ENCODE measurements around the gene HAO2.
"Not testable (repeated sequence)": the region's sequence is repeated elsewhere in the genome, so short reads cannot be mapped to it uniquely, and the experiment has no call there.

HAO2 gene

DNA sequence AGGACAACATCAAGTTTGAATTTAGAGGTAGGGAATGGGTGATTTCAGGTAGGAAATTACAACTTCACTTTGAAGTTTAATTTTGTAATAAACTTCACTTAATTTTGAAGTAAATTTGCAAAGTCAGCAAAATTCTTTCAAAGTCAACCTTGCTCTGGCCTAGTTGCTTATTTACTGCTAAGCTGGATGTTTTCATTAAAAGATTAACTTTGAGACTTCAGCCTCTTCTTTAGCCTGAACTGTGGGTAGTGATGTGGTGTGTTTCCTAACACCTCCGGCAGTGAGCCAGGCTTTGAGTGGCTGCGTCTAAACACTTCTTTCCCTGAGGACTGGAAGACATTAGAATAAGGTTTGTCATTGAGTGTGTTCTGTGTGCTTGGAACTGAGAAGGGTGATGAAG, at the start of gene HAO2:
Gene HAO2, plus strand, starts transcription at position 232 of the 400 bp plus-strand sequence. CDS start 12,301 bp downstream, outside the sequence.
- no peak for DNase-seq

DNA sequence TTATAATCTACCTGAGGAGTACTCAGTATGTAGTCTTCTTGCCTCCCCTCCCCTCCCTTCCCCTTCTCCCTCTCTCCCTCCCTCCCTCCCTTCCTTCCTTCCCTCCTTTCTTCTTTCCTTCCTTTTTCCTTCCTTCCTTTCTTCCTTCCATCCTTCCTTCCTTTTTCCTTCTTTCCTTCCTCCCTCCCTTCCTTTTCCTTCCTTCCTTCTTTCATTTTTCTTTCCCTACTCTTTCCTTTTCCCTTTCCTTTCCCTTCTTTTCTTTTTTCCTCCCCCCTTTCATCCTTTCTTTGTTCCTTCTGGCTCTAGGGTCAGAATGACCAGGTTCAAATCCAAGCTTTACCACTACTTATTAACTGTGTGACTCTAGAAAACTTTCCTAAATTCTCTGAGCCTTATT, 48.5 kb upstream of the HAO2 start:
- no peak for DNase-seq

DNA sequence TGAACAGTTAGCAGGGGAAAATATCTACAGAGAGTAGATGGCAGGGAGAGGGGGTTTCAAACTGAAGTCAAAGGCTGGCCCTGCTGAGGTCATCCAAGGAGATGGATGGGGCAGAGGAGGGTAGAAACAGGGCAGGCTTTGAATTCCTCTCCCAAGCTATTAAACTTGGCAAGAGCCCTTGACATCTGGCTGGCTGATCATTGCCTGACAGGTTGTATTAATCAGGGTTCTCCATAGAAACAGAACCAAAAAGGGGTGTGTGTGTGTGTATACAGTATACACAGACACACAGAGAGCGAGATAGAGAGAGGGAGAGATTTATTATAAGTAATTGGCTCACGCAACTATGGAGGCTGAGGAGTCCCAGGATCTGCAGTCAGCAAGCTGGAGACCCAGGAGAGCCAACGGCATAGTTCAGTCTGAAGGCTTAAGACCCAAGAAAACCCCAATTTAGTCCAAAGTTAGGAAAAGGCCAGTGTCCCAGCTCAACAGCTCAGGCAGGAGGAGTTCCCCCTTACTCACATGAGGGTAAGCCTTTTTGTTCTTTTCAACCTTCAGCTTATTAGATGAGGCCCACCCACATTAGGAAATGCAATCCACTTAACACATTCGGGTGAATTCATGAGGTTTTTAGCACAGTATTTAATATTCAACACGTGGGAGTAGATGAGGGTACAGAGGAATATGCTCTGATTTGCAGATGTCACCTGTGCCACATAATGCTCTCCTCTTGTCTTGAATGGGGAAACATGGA, 46.7 kb upstream of the HAO2 start:
- DNase-seq: no peak

DNA sequence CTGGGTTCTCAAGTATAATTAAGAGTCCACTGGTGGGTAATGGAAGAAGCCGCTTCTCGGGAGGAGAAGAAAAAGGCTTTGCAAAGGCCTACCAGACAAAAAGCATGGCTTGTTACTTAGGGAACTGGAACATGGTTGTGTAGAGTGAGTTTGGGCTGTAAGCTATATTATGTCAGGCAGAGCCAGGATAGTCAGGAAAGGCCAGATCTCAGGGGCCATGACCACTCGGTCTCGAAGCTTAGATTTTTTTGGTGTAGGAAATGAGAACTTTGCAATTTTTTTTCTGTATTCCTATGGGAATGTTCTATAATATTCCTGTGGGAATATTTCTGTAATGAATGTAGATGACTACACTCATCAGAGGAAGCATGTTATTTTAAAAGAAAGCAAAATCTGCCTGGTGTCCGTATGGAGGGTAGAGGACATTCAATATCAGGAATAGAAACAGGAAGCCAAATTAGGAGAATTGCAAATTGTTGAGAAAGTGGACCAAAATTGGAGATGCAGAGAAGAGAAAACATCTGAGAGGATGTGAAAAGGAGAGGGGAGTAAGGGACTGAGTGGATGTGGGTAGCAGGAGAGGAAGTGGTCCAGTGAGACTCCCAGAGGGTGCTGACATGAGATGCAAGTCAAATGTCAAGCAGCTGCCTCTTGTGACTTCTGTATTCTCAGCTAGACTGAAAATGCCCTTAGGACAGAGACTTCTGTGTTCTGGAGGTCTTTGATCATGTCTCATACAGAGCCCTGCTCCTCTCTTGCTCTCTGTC, 45.2 kb upstream of the HAO2 start:
- DNase-seq: no peak

DNA sequence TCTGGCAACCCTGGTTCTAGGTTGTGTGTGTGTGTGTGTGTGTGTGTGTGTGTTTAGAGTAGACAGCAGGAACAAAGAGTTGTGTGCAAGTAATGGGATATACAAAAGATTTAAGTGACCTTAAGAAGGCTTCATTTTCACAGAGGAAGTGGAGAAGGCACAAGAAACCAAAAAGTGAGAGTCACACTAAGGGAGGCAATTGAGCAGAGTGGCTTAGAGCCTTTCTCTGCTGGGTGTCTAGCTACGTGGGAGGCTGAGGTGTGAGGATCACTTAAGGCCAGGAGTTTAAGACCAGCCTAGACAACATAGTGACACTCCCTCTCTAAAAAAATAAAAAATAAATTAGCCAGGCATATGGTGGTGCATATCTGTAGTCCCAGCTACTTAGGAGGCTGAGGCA, 44.4 kb upstream of the HAO2 start:
- no peak for DNase-seq

DNA sequence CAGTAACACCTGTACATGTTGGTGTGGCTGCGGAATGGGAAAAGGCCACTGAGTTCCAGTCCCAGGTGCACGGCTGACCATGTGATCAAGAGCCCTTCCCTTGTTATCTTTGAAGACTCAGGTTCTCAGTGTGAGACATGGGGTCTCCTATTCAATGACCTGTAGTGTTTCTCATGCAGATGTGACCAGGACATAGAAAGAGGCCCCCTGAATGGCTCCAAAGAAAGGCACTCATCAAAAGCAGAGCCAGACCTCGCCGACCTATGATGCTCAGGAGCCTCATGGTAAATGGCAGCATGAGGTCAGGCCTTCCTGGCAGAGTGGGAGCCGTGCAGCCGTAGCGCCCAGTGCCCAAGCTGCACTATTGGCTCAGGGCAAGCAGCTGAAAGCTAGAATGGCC, 42.3 kb upstream of the HAO2 start:
- DNase-seq: no peak

DNA sequence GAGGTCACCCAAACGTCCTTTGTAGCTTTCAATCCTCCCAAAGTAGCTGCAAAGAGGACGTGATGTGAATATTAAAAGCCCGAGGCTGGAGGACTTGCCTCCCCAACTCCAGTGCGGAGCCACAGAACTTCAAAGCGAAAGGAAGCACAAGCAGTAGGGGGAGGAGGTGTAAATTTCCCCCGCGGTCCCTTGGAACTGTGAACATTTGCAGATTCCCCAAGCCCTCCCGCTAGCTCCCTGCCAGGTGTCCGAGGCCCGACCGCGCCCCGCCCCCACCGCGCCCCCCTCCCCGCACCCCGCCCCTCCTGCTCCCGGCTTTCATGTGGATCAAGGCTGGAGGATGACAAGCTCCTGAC, 41.5 kb upstream of the HAO2 start:
- peak in 2 of 14 donors; percentile 34 to 44 for DNase-seq

DNA sequence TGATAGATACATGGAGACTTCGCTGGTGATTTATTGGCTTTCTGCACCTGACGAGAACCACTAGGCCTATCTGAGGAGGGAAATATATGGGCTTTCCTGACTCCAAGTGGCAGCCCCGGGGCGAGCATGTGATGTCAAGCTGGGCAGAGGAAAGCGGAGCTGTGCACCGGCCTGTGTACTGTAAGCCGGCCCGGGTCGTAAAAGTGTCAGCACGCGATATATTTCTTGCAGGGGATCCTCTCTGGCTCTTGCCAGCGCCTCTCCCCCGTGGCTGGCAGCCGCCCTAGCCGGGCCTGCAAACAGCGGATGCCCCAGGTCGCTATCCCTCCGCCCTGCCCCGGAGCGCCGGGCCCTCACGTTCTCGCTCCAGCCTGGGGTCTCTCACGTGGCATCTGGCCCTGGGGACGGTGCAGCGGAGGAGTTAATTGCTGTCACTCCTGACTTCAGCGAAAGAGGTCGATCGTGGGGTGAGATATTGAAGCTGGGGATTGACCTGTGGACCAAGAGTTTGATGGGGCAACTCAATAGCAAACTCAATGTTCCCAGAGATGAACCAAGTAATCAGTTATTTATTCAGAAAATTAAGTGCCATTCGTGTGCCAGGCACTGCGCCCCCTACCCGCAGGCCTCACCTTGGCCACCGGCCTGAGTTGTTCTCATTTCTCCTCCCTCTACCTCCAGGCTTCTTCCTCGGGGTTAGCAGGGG, 41.0 kb upstream of the HAO2 start:
- DNase-seq: peak in 5 of 14 donors; percentile 10 to 44 (median 27)

DNA sequence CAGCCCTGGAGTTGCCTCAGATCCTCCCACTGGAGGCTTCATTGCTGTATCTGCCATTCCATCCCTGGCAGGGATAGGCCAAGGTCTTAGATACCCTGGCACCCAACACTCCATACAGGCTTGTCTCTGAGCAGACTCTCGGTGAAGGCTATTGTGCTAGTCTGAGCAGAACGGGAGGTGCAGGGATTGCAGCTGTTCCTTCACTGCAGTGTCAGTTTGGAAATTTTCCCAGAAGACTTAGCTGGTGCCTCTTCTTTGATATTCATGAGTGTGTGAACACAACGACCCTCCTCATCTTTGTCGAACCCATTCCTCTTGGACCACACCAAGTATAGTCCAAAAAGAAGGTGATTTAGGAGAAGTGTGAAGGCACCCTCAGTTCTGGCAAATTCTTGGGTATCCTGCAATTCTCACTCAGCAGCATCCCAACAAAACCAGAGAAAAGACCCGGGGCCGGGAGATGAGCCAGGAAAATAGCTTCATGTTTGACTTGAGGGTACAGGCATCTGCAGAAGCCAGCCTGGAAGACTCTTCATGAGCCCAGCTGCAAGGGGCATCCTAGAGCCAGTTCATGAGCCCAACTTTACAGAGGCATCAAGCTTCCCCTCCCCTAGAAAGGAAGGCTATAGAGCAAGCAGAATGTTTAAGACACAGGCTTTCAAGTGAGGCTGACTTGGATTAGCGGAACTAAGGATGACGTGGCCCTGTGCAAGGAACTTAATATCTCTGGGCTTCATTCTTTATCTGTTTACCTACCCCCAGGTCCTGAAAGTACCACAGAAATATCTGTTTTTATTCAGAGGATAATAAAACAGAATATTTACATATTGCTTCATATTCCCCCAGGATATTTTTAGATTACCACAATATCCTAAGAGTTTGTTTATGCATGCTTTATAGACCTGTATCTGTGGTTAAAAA, 38.8 kb upstream of the HAO2 start:
- DNase-seq: no peak

DNA sequence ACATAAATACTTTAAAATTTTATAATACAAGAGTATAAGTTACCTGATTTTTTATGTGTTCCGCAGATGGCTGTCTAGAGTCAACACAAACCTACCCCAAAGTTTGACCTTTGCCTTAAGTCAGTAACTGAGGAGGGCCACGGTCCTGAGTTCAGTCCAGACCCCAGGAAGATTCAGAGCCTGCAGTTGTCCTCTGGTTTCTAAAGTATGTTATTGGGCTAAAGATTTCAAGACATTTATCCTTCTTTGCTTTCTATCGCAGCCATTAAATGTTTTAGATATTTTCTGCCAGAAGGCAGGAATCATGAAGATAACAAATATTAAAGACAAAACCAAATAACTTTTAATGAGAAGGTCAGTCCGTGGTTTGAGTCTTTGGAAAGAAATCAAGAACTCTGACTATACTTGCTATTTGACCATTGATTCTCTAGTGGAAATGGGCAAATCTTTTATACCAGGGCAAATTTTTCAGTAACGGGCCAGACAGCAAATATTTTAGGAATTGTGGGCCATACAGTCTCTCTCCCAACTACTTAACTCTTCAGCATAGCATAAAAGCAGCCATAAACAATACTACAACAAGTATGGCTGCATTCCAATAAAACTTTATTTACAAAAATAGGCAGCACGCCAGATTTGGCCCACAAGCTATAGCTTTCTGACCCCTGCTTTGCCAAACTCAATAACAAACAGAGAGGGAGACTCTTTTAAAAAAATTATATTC, 38.0 kb upstream of the HAO2 start:
- no peak for DNase-seq

DNA sequence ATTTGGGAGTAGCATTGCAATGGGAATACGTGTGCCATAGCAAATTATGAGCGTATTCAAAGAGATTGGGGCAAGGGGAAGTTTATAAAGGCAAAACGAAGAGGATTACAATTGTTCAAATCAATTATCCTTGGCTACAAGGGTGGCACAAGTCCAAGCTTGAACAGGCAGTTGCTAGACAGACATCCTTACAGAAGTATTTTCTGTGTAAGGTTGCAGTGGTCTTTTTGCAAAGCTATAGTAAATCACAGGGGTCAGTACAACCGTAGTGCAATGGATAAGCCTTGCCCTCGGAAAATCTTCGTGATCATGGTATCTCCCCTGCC, 37.4 kb upstream of the HAO2 start:
- no peak for DNase-seq

DNA sequence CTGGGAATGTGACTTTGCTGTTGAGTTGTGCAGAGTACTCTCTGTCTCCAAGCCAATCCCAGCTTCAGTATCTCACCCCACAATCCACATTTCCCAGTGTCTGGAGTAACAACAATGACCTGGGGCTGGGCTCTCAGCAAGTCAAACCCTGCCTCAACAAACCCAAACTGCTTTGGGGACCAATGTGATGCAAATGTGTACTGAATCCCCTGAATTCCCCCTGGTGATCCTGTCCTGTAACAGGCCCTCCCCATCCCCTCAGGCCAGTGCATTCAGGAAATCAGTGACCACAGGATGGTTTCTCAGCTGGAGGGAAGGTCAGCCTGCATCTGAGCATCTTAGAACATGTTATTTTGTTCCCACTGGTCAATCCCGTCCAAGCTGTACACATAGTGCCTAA, 36.7 kb upstream of the HAO2 start:
- no peak for DNase-seq

DNA sequence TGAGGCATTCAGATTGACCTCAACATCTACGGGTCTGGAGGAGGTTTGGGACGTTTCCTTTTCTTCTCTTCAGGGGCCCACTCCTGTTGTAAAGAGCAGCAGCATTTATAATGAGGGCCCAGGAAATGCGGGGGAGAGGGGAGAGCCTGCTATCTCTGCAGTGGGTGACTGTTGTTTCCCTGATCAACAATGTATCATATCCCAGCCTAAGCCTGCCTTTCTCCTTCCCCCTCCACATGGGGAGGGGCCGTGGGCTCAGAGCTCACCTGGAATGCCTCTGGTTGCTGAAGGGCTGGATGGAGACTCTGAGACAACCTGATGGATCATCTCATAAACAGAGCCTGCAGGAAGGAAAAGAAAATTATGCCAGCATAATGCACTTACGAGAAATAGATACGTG, 36.0 kb upstream of the HAO2 start:
- no peak for DNase-seq

DNA sequence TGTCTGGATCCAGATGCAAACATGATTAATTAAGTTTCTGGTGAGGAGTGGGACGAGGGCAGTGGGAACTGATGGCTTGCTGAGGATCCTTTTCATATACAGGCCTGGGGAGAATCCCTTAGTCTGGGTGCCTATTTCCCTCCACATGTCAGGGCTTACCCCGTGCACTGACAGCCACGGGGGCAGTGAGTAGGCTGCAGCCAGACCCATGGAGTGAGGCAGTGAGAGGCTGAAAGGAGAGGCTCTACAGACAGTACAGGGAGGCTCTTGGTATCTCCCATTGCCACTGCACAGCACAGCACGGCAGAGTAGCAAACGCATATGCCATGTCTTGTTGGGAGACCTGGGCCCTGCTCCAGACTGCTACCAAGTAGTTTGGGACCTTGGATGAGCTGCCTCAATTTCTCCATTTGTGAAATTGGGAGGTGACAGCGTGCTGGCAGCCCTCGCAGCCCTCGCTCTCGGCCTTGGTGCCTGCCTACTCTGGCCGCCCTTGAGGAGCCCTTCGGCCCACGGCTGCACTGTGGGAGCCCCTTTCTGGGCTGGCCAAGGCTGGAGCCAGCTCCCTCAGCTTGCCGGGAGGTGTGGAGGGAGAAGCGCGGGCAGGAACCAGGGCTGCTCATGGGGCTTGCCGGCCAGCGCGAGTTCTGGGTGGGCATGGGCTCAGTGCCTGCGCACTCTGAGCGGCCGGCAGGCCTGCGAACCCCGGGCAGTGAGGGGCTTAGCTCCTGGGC, 35.3 kb upstream of the HAO2 start:
- DNase-seq: no peak

DNA sequence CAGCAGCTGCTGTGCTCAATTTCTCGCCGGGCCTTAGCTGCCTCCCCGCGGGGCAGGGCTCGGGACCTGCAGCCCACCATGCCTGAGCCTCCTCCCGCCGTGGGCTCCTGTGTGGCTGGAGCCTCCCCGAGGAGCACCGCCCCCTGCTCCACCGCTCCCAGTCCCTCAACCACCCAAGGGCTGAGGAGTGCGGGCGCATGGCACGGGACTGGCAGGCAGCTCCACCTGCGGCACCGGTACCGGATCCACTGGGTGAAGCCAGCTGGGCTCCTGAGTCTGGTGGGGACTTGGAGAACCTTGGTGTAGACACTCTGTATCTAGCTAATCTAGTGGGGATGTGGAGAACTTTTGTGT, 34.7 kb upstream of the HAO2 start:
- not testable (repeated sequence) for DNase-seq

DNA sequence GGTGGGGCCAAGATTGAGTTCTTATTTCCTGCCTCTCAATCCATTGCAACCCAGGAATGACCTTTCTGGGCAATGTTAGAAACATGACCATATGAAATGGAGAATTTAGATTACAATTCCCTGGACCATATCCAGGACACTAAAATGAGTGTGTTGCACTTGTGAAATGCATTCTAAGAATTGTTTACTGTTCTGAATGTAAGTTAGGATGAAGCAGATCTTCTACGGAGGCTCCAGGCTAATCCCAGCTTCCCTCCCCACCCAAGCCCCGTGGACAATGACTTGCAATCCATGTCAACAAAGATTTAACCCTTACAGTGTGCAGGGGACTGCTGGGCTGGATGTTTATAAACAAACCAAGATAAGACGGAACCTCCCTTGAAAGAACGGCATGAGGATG, 31.7 kb upstream of the HAO2 start:
- DNase-seq: no peak

DNA sequence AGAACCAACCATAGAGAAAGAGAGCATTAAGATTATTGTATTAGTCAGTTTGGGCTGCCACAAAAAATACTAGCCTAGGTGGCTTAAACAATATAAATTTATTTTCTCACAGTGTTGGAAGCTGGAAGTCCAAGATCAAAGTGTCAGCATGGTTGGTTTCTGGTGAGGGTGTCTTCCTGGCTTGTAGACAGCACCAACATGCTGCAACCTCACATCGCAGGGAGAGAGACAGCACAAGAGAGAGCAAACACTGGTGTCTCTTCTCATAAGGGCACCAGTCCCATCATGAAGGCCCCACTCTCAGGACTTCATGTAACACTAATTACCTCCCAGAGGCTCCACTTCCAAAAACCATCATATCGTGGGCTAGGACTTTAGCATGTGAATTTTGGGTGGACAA, 30.6 kb upstream of the HAO2 start:
- DNase-seq: no peak

DNA sequence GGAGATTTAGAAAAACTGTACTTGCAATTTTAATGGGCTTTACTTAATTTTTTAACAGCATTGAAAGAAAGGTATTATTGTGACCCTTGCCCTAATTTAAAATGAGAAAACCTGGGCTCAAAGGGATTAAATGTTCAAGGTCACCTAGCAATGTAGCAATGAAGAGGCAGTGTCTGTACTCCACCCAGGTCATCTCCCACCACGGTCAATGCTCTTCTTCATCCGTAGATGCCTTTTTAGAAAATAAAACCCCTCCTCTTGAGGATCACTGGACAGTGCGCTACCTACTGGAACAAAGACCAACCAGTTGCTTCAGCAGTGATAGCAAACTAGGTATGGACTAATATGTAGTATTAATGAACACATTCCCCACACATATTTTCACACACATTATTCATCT, 29.8 kb upstream of the HAO2 start:
- no peak for DNase-seq

DNA sequence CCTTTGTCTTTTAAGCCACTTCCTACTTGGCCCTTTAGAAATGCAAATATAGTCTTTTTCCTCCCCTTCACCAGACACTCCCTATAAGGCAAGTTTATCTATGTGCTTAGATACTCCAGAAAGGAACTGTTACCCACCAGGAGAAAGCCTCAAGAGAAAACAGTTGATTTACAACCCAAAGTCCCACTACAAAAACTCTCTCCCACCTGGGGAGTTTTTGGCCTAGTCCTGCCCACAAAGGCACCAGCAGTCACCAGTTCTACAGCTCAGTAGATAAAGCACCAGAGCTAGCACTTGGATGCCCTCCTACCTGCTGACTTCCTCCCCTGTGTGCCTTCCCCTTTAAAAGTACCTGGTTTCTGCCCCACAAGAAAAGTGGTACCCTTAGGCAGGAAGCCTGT, 27.7 kb upstream of the HAO2 start:
- no peak for DNase-seq

DNA sequence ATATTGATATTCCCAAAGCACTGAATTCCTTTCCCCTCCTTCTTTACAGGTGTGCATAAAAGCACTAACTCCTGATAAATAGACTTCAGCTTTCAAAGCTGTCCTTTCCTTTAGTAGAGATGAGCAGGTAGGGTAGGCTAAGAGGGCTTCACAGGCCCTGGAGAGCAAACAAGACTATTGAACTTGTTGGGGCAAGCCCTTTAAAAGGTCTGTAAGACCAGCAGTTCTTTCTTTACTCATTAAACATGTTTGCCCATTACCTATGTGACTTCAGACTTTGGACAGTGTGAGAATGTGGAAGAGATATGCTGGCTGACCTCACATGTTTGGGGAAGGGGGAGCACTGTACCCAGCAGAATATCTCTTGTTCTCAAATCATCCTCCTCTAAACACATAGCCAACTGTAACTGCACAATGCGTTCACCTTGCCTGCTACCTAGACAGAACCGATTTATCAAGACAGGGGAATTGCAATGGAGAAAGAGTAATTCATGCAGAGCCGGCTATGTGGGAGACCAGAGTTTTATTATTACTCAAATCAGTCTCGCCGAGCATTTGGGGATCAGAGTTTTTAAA, 27.1 kb upstream of the HAO2 start:
- no peak for DNase-seq

DNA sequence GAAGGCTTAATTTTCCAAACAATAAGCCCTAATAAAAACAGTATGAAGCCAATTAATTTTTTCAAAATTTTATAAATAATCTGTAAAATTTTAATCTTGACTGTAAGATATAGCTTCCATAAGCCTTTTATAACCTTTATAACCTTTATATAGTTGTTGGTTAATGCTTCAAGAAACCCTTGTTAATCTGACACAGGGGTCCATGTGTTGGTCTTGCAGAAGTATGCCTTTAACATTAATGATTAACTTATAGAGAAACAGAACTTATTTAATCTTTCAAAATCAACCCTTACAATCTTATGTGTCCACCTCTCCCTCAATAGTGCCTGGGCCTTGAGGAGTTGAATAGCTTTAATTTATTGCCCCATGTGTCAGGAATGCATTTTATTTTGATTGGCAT, 23.2 kb upstream of the HAO2 start:
- no peak for DNase-seq
